ENCODE measurements around the gene ZNF416. TPM values are rescaled to one million over a fixed set of nuclear protein-coding genes. Genes with fewer than 3 reads are reported as not detected.
A peak's percentile ranks its signal among the peaks of the same experiment; 100 is the strongest.

The ZNF416 gene
- total RNA-seq, 1 experiment from 2014 or later, result 6.1 TPM

GRCh38 chr19:57576661-57577060 is 2.0 kb downstream of the ZNF416 start:
- H3K9me3 ChIP-seq (replicated peaks), result peaks cover 41% of the 10 kb centered on the region
- no peak overlapping the region for H3K27ac ChIP-seq
- DNase-seq (ENCODE audit: low read depth in 1 of 2, low spot score in 2 of 2), result no peak
- peaks cover 65% of the 10 kb centered on the region for H3K36me3 ChIP-seq
- H3K4me3 ChIP-seq, result no peak overlapping the region
- H3K27me3 ChIP-seq (replicated peaks), result no peaks in the 10 kb centered on the region
- H3K4me1 ChIP-seq (replicated peaks), result no peaks in the 10 kb centered on the region; the same call in 1 of the 2 replicates

GRCh38 chr19:57572415-57572947 is 6.2 kb downstream of the ZNF416 start:
- Histone ChIP-seq H3K36me3 (peaks cover 70% of the 10 kb centered on the region), H3K4me1 (replicated peaks) (no peaks in the 10 kb centered on the region), H3K27me3 (replicated peaks) (no peaks in the 10 kb centered on the region), H3K4me3 (no peak overlapping the region), H3K9me3 (replicated peaks) (peaks cover 56% of the 10 kb centered on the region), H3K27ac (no peak overlapping the region)
- DNase-seq (ENCODE audit: low read depth in 1 of 2, low spot score in 2 of 2), result no peak

- Histone ChIP-seq H3K9me3 (replicated peaks) (peaks cover 65% of the 10 kb centered on the region), H3K36me3 (peaks cover 52% of the 10 kb centered on the region), H3K27ac (no peak overlapping the region), H3K27me3 (replicated peaks) (no peaks in the 10 kb centered on the region), H3K4me3 (no peak overlapping the region), H3K4me1 (replicated peaks) (no peaks in the 10 kb centered on the region)
- no peak for DNase-seq (ENCODE audit: low read depth in 1 of 2, low spot score in 2 of 2)
Observed at GRCh38 chr19:57570707-57571106, 8.0 kb downstream of the ZNF416 start.

- Histone ChIP-seq H3K27ac (no peak overlapping the region), H3K9me3 (replicated peaks) (peaks cover 60% of the 10 kb centered on the region), H3K27me3 (replicated peaks) (no peaks in the 10 kb centered on the region), H3K4me1 (replicated peaks) (no peaks in the 10 kb centered on the region), H3K4me3 (no peak overlapping the region), H3K36me3 (peaks cover 11% of the 10 kb centered on the region)
- no peak for DNase-seq (ENCODE audit: low read depth in 1 of 2, low spot score in 2 of 2)
Observed at GRCh38 chr19:57566396-57567265, 12.1 kb downstream of the ZNF416 start.

GRCh38 chr19:57563547-57563946 is 15.2 kb downstream of the ZNF416 start:
- no peak overlapping the region for H3K4me3 ChIP-seq
- H3K27ac ChIP-seq, result no peak overlapping the region
- no peaks in the 10 kb centered on the region for H3K36me3 ChIP-seq
- no peaks in the 10 kb centered on the region for H3K27me3 ChIP-seq (replicated peaks)
- DNase-seq (ENCODE audit: low read depth in 1 of 2, low spot score in 2 of 2), result no peak
- peaks cover 46% of the 10 kb centered on the region for H3K9me3 ChIP-seq (replicated peaks)
- peaks cover 12% of the 10 kb centered on the region for H3K4me1 ChIP-seq (replicated peaks)

GRCh38 chr19:57560049-57560491 is 18.6 kb downstream of the ZNF416 start:
- DNase-seq (ENCODE audit: low read depth in 1 of 2, low spot score in 2 of 2), result peak; percentile 72
- Histone ChIP-seq H3K36me3 (peaks cover 16% of the 10 kb centered on the region), H3K9me3 (replicated peaks) (peaks cover 20% of the 10 kb centered on the region), H3K4me3 (peak overlapping the region; percentile 72), H3K4me1 (replicated peaks) (peaks cover 14% of the 10 kb centered on the region), H3K27ac (peak overlapping the region; percentile 75), H3K27me3 (replicated peaks) (no peaks in the 10 kb centered on the region)

GRCh38 chr19:57559404-57560025 is 19.2 kb downstream of the ZNF416 start, which contains the start of gene ZNF550:
TSS of gene ZNF550 (minus strand) at chr19:57559863. CDS start at chr19:57559682, 181 bp downstream.
- DNase-seq (ENCODE audit: low read depth in 1 of 2, low spot score in 2 of 2), result peak; percentile 82 to 90
- peaks cover 22% of the 10 kb centered on the region for H3K36me3 ChIP-seq
- H3K9me3 ChIP-seq (replicated peaks), result peaks cover 18% of the 10 kb centered on the region

GRCh38 chr19:57559008-57559403 is 19.7 kb downstream of the ZNF416 start:
- H3K27ac ChIP-seq, result peak overlapping the region; percentile 75
- peaks cover 14% of the 10 kb centered on the region for H3K4me1 ChIP-seq (replicated peaks)
- H3K27me3 ChIP-seq (replicated peaks), result no peaks in the 10 kb centered on the region
- peak overlapping the region; percentile 72 for H3K4me3 ChIP-seq
- peaks cover 27% of the 10 kb centered on the region for H3K36me3 ChIP-seq
- peak; percentile 29 to 46 for DNase-seq (ENCODE audit: low read depth in 1 of 2, low spot score in 2 of 2)
- H3K9me3 ChIP-seq (replicated peaks), result peaks cover 21% of the 10 kb centered on the region

More at GRCh38 chr19:57559404-57560025, 19.2 kb downstream of the ZNF416 start, which contains the start of gene ZNF550:
- Histone ChIP-seq H3K27me3 (replicated peaks) (no peaks in the 10 kb centered on the region), H3K27ac (peak within 1 kb of the TSS; percentile 75), H3K4me1 (replicated peaks) (peaks cover 14% of the 10 kb centered on the region), H3K4me3 (peak within 1 kb of the TSS; percentile 72)

- no peak overlapping the region for H3K27ac ChIP-seq
- no peak for DNase-seq (ENCODE audit: low read depth in 1 of 2, low spot score in 2 of 2)
- no peaks in the 10 kb centered on the region for H3K27me3 ChIP-seq (replicated peaks)
- H3K36me3 ChIP-seq, result peaks cover 32% of the 10 kb centered on the region
- H3K4me1 ChIP-seq (replicated peaks), result peaks cover 14% of the 10 kb centered on the region
- H3K4me3 ChIP-seq, result peak overlapping the region; percentile 72
- peaks cover 19% of the 10 kb centered on the region for H3K9me3 ChIP-seq (replicated peaks)
Observed at GRCh38 chr19:57558525-57558924, 20.2 kb downstream of the ZNF416 start.

- Histone ChIP-seq H3K27me3 (replicated peaks) (no peaks in the 10 kb centered on the region), H3K4me1 (replicated peaks) (peaks cover 14% of the 10 kb centered on the region), H3K27ac (no peak overlapping the region), H3K36me3 (peaks cover 40% of the 10 kb centered on the region), H3K4me3 (no peak overlapping the region), H3K9me3 (replicated peaks) (peaks cover 16% of the 10 kb centered on the region; the same call in 1 of the 2 replicates)
- no peak for DNase-seq (ENCODE audit: low read depth in 1 of 2, low spot score in 2 of 2)
Observed at GRCh38 chr19:57557659-57558058, 21.1 kb downstream of the ZNF416 start.

GRCh38 chr19:57552432-57552831 is 26.3 kb downstream of the ZNF416 start:
- DNase-seq (ENCODE audit: low read depth in 1 of 2, low spot score in 2 of 2), result no peak
- H3K9me3 ChIP-seq (replicated peaks), result peaks cover 36% of the 10 kb centered on the region
- no peak overlapping the region for H3K4me3 ChIP-seq
- H3K27ac ChIP-seq, result no peak overlapping the region
- H3K36me3 ChIP-seq, result peaks cover 92% of the 10 kb centered on the region
- no peaks in the 10 kb centered on the region for H3K4me1 ChIP-seq (replicated peaks)
- no peaks in the 10 kb centered on the region for H3K27me3 ChIP-seq (replicated peaks)

GRCh38 chr19:57546513-57546912 is 32.2 kb downstream of the ZNF416 start:
- DNase-seq (ENCODE audit: low read depth in 1 of 2, low spot score in 2 of 2), result no peak
- no peaks in the 10 kb centered on the region for H3K27me3 ChIP-seq (replicated peaks)
- H3K4me1 ChIP-seq (replicated peaks), result no peaks in the 10 kb centered on the region
- no peak overlapping the region for H3K27ac ChIP-seq
- H3K4me3 ChIP-seq, result no peak overlapping the region
- peaks cover 100% of the 10 kb centered on the region for H3K36me3 ChIP-seq
- peaks cover 47% of the 10 kb centered on the region for H3K9me3 ChIP-seq (replicated peaks)

- H3K27me3 ChIP-seq (replicated peaks), result no peaks in the 10 kb centered on the region
- H3K4me3 ChIP-seq, result no peak overlapping the region
- no peak overlapping the region for H3K27ac ChIP-seq
- peaks cover 88% of the 10 kb centered on the region for H3K36me3 ChIP-seq
- peaks cover 71% of the 10 kb centered on the region for H3K9me3 ChIP-seq (replicated peaks)
- peak in 1 of 2 experiments; percentile 3 for DNase-seq (ENCODE audit: low read depth in 1 of 2, low spot score in 2 of 2)
- no peaks in the 10 kb centered on the region for H3K4me1 ChIP-seq (replicated peaks)
Observed at GRCh38 chr19:57537953-57538547, 40.7 kb downstream of the ZNF416 start.
